Nucleus accumbens (tissue), 56 donors: Measurements from ENCODE around the gene RREB1.

Experiments
- DNase-seq, 56 donors: peaks; one replicate each; lab custom pipeline; 2025; lab: John Stamatoyannopoulos, UW

The RREB1 gene, protein sequence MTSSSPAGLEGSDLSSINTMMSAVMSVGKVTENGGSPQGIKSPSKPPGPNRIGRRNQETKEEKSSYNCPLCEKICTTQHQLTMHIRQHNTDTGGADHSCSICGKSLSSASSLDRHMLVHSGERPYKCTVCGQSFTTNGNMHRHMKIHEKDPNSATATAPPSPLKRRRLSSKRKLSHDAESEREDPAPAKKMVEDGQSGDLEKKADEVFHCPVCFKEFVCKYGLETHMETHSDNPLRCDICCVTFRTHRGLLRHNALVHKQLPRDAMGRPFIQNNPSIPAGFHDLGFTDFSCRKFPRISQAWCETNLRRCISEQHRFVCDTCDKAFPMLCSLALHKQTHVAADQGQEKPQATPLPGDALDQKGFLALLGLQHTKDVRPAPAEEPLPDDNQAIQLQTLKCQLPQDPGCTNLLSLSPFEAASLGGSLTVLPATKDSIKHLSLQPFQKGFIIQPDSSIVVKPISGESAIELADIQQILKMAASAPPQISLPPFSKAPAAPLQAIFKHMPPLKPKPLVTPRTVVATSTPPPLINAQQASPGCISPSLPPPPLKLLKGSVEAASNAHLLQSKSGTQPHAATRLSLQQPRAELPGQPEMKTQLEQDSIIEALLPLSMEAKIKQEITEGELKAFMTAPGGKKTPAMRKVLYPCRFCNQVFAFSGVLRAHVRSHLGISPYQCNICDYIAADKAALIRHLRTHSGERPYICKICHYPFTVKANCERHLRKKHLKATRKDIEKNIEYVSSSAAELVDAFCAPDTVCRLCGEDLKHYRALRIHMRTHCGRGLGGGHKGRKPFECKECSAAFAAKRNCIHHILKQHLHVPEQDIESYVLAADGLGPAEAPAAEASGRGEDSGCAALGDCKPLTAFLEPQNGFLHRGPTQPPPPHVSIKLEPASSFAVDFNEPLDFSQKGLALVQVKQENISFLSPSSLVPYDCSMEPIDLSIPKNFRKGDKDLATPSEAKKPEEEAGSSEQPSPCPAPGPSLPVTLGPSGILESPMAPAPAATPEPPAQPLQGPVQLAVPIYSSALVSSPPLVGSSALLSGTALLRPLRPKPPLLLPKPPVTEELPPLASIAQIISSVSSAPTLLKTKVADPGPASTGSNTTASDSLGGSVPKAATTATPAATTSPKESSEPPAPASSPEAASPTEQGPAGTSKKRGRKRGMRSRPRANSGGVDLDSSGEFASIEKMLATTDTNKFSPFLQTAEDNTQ (N-terminal part only)

DNA sequence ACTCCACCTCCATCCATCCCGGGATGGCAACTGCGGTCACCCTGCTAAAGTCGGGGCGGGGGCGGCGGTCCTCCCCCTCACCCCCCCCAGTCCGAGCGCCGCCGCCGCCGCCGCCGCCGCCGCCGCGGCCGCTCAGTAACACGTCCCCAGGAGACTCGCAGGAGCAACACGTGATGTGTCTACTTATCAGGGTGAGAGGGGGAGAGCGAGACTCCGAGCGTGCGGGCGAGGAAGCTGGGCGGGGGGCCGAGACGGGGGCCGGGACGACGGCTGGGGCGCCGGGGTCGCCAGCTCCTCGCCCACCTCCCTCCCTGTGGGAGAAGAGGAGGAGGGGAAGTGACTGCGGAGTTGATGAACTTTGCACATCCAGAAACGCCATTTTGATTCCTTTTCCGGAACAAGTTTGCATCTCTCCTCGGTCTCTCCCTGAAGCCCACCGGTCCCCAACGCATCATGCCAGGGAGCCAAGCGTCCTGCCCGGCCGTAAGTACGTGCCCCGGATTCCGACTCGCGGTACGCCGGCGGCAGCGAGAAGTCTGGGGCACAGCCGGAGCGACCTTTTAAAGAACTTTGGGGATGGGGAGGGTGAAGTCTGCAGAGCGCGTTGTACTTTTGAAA lies at the start of gene RREB1:
Gene RREB1, plus strand, starts transcription at position 384 of the 618 bp plus-strand sequence. CDS start 73,951 bp downstream, outside the sequence.
- DNase-seq = peak in 10 of 56 donors; percentile 7 to 58 (median 22)

DNA sequence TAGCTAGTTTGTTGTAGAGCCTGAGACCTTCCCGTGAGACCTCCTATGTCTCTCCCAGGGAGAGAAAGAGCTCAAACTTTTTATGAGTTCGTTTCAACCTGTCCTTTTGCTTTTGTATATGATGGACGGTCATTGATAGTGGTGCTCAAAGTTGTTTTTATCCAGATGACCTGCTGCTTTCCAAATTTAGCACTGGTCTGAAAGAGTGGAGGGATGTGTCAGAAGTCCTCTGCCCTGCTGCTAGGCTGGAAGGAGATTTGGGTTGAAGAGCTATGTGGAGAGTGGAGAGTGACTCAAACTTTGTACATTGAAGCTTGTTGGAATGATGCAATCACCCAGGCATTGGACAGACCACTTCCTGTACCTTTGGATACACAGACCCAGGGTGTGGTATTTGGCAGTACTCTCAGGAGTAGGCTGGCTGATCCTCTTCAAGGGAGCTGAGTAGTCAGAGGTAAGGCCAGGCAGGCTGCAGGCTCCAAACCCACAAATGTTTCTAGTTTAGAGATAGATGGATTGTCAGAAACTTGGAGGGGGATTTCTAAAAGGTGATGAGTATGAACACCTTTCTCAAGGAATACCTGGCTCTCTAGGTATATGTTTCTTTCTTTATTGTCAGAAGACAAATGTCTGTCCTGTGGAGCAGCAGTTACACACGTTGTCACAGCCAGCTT lies 49.4 kb upstream of the RREB1 start:
- DNase-seq = no peak

DNA sequence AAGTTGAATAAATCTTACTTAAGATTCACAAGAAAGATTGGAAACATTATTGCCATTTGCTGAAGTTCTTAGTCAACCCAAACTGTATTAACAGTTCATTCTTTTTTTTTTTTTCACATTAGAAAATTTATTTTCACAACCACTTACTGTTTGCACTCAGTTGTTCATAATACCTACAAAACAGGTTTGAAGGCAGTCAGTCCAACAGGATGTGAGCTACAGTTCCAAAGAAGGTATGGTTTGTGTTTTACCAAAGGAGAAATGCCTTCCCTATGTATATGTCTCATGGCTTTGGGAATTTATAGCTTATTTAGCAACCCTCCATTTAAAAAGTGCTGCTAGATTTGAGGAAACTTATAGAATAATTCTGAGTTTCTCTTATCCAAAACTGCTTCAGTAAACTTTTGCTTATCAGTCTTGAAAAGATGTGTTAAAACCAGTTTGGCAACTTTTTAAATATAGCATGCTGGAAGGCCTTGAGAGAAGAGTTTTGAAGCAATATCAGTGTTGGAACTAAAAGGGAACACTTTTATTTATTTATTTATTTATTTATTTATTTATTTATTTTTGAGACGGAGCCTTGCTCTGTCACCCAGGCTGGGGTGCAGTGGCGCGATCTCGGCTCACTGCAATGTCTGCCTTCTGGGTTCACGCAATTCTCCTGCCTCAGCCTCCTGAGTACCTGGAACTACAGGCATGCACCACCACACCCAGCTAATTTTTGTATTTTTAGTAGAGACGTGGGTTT lies 46.8 kb upstream of the RREB1 start:
- DNase-seq = no peak

DNA sequence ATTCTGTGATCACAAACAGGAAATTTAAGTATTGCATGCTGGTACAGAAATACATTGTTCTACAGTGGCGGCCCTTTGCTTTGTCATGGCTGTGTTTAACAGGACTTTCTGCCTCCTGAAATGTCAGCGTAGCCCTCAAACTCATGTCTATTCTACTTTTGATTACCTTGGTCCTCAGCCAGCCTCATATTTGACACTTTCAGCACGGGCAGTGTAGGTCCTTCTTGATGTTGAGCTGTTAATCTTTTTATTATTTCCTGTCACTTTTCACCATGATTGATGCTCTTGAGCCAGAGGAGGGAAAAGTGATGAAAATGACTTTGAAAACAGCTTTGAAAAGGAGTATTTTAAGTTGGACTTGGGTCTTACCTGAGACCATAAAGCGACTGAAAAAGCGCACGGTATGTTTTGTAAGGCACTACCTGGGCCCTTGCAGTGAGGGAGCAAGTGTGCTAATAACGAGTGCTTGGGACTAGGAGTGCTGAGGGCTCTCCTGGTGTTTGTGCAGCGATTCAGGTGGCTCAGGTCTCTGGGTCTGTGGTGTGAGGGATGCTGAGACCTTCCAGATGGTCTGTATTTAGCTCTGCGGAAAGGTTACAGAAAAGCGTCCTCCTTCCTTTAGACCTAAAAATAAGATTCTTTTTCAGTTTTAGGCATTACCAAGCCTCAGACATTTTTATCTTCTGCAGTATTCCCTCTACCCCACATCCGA lies 45.2 kb upstream of the RREB1 start:
- DNase-seq = no peak

DNA sequence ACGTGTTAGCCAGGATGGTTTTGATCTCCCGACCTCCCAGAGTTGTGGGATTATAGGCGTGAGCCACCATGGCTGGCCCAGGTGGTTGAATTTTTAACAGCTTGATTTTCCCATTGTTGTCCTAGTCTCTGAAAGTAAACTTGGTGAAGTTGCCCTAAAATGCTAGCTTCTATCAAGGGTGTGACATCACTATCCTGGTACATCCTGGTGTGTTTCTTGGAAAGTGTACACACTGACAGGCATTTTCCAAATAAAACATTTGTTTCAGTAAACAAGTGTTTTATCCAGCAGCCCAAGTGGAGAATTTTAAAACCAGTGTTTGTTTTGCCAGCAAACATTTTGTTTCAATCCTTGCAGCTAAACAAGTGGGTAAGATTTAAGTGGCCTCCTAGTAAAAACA lies 40.5 kb upstream of the RREB1 start:
- DNase-seq = no peak

DNA sequence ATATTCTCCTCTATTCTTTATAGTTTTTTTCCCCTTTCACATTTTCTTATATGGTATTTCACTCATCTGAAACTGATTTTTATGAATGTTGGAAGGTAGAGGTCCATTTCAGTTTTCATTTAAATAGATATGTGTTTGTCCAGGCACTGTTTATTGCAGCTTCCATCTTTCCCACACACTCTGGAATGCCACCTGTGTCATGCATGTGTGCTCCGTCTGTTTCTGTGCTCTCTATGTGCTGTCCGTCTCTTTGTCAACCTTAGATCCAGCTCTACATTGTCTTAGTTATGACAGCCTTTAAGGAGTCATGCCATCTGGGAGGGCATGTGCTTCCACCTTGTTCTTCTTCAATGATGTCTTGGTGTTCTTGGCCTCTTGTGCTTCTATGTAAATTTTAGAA lies 36.4 kb upstream of the RREB1 start:
- DNase-seq = no peak

GRCh38 chr6:7073082-7073820 lies 34.5 kb upstream of the RREB1 start:
- DNase-seq = no peak

DNA sequence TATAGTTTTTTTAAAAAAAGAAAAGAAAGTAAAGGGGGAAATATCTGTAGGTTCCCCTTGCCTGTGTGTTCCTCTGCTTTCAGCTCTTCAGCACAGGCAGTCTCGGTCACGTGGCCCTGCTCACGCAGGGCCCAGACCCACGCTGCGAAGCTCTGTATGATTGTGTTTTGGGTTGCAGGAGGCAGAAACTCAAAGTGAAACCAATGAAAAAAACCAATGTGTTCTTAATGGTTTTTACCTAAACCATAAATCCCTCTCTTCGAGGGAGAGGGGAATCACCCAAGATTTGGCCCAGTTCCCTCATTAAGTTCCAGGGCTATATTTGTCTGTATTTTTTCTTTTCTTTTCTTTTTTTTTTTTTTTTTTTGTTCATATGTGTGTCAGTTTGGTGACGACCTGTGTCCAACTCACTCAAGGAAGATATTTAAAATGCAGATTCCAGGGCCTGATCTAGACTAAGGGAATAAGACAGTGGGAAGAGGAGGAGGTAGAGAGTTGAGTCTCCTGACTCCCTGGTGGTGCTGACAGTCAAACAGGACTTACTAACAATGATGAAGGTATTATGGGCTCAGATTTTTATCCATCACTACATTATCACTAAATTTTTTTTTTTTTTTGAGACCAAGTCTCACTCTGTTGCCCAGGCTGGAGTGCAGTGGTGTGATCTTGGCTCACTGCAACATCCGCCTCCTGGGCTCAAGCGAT lies 33.8 kb upstream of the RREB1 start:
- peak in 13 of 56 donors; percentile 1 to 44 (median 8) for DNase-seq

- no peak for DNase-seq
These were observed 32.9 kb upstream of the RREB1 start for GRCh38 chr6:7074870-7075269.

GRCh38 chr6:7075341-7076000 lies 32.3 kb upstream of the RREB1 start:
- DNase-seq = no peak

DNA sequence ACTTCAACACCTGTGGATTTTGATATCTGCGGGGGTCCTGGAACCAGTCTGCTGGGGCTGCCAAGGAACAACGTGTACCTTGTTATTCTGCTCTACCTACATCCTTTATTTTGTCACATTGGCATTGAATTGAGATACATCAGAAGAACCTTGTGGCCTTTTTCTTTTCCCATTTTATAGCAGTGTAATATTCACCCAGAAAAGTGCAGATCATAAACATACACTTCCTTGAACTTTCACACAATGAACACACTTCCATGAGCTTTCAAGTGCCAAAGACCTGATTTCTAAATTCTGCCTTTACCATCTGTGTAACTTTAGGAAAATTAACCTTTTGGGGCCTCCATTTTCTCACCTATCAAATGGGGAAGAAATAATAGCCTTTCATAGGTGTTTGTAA lies 29.9 kb upstream of the RREB1 start:
- DNase-seq = no peak

GRCh38 chr6:7078856-7079255 lies 28.9 kb upstream of the RREB1 start:
- DNase-seq = no peak

DNA sequence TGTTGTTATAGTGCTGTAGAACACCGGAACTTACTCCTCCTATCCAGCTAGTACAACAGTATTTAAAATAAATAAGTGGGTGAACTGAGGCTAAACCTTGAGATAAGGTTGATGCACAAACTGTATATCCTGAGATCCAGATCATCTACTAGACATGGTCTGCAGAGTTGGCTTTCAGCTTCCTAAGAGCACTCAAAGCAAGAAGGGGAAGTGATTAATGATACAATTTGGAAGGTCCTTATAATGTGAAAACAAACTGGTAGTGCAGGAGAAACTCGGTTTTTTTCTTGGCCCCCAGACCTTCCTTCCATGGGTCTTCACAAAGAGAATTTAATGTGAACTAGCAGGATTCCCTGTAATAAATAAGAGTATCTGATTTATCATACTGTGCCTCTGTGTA lies 27.4 kb upstream of the RREB1 start:
- DNase-seq = no peak

DNA sequence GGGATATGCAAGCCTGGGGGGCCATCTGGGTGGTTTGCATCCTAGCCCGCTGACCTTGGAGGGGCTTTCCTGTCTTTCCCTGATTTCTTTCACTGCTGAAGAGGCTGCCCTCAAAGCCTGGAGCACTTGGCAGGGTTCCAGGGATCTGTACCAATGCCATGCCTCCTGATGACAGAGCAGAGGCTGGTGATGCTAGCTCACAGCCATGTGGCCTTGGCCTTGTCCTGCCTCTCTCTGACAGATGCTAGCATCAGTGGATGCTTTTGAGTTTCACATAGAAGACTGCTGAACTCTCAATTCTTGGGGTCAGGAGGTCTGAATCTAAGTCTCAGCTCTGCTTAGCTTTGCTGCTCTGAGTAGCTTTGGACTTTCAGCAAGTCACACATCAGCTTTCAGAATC lies 21.9 kb upstream of the RREB1 start:
- DNase-seq = peak in 5 of 56 donors; percentile 4 to 43 (median 28)

DNA sequence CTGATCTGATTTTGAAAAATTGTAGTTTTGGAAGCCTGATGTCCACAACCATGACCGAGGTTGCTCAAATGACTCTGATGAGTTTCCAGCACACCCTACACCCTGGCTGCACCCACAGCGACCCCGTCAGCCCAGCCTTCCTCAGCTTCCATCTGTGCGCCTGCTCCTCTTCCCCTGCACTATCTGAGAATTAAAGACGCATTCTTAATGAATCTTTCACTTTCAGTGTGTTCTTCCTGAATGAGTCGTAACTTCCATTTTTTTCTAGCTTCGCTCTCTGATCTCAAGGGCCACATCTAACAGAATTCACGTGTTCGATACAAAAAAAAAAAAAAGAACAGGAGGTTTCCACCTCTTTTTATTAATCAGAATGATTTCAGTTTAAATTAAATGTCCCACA lies 21.3 kb upstream of the RREB1 start:
- peak in 2 of 56 donors; percentile 1 to 26 for DNase-seq

DNA sequence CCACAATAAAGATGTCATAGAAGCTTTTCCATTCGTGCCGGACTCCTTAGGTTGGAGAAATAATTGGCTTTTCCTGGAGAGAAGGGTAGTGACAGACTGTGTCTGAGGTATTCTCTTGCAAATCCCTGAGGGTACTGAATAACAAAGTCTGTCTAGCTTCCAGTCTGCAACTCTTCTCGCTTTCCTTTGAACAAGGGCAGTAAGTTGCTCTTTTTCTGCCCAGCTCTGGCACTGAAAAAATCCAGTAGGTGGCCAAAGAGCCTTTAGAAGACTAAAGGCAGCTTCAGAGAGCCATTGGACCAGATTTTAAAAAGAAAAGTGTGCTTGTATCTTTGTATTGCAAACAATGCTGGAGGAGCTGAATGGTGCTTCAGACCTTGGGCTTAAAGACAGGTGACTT lies 20.7 kb upstream of the RREB1 start:
- DNase-seq = peak in 1 of 56 donors; percentile 2
